ENCODE measurements around the gene FNDC4.

GRCh38 chr2:27494284-27494943, 586 bp downstream of the FNDC4 start:
- TF ChIP-seq CTCF (IDR thresholded peaks at IDR 0.05; ENCODE audit: poor library complexity, severe bottlenecking) (no peak), EZH2 (IDR thresholded peaks at IDR 0.05; ENCODE audit: borderline replicate concordance, insufficient read depth, low read length, poor library complexity, severe bottlenecking) (no peak)
